Measurements from ENCODE around the gene INPP4A. TPM values are rescaled to one million over a fixed set of nuclear protein-coding genes. Genes with fewer than 3 reads are reported as not detected.
A peak's percentile ranks its signal among the peaks of the same experiment; 100 is the strongest.

INPP4A gene
- total and polyA plus RNA-seq, 2 of the 13 experiments (the other 11 are each of a cell fraction or from before 2014, with no cell fraction given) = 10.1 to 10.9 TPM

- peak; percentile 94; the same call in 1 of the 2 replicates for TF ChIP-seq UBTF (CRISPR knock-in tag; IDR thresholded peaks at IDR 0.05)
- no peak for TF ChIP-seq TOPORS (CRISPR knock-in tag; IDR thresholded peaks at IDR 0.05)
- TF ChIP-seq THRA (CRISPR knock-in tag; IDR thresholded peaks at IDR 0.05; ENCODE audit: borderline replicate concordance) = peak; percentile 72
- no peak for TF ChIP-seq RBAK (CRISPR knock-in tag; IDR thresholded peaks at IDR 0.05)
- no peak for TF ChIP-seq MXD3 (CRISPR knock-in tag; IDR thresholded peaks at IDR 0.05)
- no peak for TF ChIP-seq RNF2 (conservative IDR thresholded peaks at IDR 0.05; ENCODE audit: low read depth)
- TF ChIP-seq MIER2 (CRISPR knock-in tag; IDR thresholded peaks at IDR 0.05) = peak; percentile 65; the same call in 1 of the 2 replicates
- TF ChIP-seq RXRA (CRISPR knock-in tag; IDR thresholded peaks at IDR 0.05) = peak; percentile 46
- no peak for TF ChIP-seq FOXP4 (CRISPR knock-in tag; IDR thresholded peaks at IDR 0.05)
- no peak; the same call in 1 of the 2 replicates for TF ChIP-seq ZNF772 (CRISPR knock-in tag; IDR thresholded peaks at IDR 0.05)
- no peak for TF ChIP-seq ZEB1 (IDR thresholded peaks at IDR 0.05; ENCODE audit: insufficient replicate concordance, low read depth)
- TF ChIP-seq MAFG (CRISPR knock-in tag; IDR thresholded peaks at IDR 0.05) = no peak
- 0 out of 2 replicates have a peak, but pooled peaks have one; percentile 32 for TF ChIP-seq STAT5B (CRISPR knock-in tag; IDR thresholded peaks at IDR 0.05)
- TF ChIP-seq ZBTB42 (CRISPR knock-in tag; IDR thresholded peaks at IDR 0.05) = no peak
- no peak for TF ChIP-seq USF2 (IDR thresholded peaks at IDR 0.05; ENCODE audit: low read depth, low read length)
- TF ChIP-seq USF2 (CRISPR knock-in tag; IDR thresholded peaks at IDR 0.05; ENCODE audit: borderline replicate concordance) = peak; percentile 12; the same call in 1 of the 2 replicates
- TF ChIP-seq HNRNPK (IDR thresholded peaks at IDR 0.05; ENCODE audit: low read depth, low read length, poor library complexity, severe bottlenecking) = no peak
- TF ChIP-seq ZC3H4 (CRISPR knock-in tag; IDR thresholded peaks at IDR 0.05; ENCODE audit: borderline replicate concordance) = no peak
- TF ChIP-seq ZNF777 (CRISPR knock-in tag; IDR thresholded peaks at IDR 0.05) = peak; percentile 81
Observed at GRCh38 chr2:98444436-98445176, at the start of gene INPP4A (continued).
